ENCODE results near the gene TAC4.

DNA sequence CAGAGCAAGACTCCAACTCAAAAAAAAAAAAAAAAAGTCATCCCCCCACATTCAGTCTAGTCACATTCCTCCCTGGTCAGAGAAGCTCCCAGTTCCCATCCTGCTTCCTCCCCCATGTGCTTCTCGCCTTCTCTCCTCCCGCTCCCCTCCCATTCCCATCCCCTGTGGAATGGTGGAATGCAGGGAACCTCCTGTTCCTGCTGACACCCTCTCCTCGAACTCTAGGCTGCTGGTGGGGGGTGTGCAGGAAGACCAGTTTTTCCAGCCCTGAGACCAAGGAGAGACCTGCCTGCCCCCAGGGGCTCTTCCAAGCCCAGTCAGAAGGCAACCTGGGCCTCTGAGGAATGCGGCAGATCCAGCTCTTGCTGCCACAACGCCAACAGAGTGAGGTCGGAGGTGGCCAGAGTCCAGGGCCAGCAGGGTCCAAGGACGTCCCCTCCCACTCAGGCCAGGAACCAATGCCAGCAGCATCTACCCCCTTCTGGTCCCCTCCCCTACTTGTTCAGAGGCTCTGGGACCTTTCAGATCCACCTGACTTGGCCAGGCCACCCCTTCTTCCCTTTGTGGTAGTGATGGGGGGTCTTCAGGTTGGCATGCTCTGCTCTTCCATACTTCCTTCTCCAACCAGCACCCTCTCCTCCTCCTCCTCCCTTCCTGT is 39.3 kb upstream of the TAC4 start:
- TF ChIP-seq, protein P1, sequence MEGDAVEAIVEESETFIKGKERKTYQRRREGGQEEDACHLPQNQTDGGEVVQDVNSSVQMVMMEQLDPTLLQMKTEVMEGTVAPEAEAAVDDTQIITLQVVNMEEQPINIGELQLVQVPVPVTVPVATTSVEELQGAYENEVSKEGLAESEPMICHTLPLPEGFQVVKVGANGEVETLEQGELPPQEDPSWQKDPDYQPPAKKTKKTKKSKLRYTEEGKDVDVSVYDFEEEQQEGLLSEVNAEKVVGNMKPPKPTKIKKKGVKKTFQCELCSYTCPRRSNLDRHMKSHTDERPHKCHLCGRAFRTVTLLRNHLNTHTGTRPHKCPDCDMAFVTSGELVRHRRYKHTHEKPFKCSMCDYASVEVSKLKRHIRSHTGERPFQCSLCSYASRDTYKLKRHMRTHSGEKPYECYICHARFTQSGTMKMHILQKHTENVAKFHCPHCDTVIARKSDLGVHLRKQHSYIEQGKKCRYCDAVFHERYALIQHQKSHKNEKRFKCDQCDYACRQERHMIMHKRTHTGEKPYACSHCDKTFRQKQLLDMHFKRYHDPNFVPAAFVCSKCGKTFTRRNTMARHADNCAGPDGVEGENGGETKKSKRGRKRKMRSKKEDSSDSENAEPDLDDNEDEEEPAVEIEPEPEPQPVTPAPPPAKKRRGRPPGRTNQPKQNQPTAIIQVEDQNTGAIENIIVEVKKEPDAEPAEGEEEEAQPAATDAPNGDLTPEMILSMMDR (IDR thresholded peaks at IDR 0.05; ENCODE audit: insufficient read depth, low read length, poor library complexity, severe bottlenecking): no peak
- no peak for TF ChIP-seq EZH2phosphoT487 (conservative IDR thresholded peaks at IDR 0.05; ENCODE audit: low read length)

Measured in SU-DHL-6 (cell line).